ENCODE measurements around the gene ZNF208.

DNA sequence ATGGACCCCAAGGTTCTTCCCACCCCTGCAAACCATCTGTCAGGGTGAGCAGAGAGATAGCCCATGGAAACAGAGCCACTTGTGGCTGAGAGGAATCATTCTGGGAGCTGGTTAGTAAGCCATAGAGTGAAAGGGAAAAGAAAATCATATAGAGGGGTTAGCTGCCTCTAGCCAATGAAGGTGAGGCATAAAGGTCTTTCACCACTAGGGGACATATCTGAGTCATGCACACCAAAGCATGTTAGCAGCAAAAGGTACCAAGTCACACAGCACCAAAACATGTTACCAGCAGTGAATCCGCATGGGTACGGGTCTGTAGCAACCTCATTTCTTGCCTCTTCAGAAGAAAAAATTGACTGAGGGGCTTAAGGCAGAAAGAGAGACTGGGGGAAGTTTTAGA, 98.1 kb downstream of the ZNF208 start:
- TF ChIP-seq TAF1 (IDR thresholded peaks at IDR 0.05; ENCODE audit: low read depth) (no peak), RAD21 (conservative IDR thresholded peaks at IDR 0.05) (no peak), EP300 (conservative IDR thresholded peaks at IDR 0.05; ENCODE audit: poor library complexity, severe bottlenecking) (no peak), MXI1 (conservative IDR thresholded peaks at IDR 0.05; ENCODE audit: poor library complexity, severe bottlenecking) (no peak), EZH2 (IDR thresholded peaks at IDR 0.05; ENCODE audit: borderline replicate concordance, insufficient read depth, low read length, poor library complexity, severe bottlenecking) (no peak), POLR2AphosphoS5 (IDR thresholded peaks at IDR 0.05) (no peak)
- TF ChIP-seq, protein P1, sequence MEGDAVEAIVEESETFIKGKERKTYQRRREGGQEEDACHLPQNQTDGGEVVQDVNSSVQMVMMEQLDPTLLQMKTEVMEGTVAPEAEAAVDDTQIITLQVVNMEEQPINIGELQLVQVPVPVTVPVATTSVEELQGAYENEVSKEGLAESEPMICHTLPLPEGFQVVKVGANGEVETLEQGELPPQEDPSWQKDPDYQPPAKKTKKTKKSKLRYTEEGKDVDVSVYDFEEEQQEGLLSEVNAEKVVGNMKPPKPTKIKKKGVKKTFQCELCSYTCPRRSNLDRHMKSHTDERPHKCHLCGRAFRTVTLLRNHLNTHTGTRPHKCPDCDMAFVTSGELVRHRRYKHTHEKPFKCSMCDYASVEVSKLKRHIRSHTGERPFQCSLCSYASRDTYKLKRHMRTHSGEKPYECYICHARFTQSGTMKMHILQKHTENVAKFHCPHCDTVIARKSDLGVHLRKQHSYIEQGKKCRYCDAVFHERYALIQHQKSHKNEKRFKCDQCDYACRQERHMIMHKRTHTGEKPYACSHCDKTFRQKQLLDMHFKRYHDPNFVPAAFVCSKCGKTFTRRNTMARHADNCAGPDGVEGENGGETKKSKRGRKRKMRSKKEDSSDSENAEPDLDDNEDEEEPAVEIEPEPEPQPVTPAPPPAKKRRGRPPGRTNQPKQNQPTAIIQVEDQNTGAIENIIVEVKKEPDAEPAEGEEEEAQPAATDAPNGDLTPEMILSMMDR (IDR thresholded peaks at IDR 0.05; ENCODE audit: poor library complexity, severe bottlenecking) = no peak
- TF ChIP-seq, protein P2, sequence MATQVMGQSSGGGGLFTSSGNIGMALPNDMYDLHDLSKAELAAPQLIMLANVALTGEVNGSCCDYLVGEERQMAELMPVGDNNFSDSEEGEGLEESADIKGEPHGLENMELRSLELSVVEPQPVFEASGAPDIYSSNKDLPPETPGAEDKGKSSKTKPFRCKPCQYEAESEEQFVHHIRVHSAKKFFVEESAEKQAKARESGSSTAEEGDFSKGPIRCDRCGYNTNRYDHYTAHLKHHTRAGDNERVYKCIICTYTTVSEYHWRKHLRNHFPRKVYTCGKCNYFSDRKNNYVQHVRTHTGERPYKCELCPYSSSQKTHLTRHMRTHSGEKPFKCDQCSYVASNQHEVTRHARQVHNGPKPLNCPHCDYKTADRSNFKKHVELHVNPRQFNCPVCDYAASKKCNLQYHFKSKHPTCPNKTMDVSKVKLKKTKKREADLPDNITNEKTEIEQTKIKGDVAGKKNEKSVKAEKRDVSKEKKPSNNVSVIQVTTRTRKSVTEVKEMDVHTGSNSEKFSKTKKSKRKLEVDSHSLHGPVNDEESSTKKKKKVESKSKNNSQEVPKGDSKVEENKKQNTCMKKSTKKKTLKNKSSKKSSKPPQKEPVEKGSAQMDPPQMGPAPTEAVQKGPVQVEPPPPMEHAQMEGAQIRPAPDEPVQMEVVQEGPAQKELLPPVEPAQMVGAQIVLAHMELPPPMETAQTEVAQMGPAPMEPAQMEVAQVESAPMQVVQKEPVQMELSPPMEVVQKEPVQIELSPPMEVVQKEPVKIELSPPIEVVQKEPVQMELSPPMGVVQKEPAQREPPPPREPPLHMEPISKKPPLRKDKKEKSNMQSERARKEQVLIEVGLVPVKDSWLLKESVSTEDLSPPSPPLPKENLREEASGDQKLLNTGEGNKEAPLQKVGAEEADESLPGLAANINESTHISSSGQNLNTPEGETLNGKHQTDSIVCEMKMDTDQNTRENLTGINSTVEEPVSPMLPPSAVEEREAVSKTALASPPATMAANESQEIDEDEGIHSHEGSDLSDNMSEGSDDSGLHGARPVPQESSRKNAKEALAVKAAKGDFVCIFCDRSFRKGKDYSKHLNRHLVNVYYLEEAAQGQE (IDR thresholded peaks at IDR 0.05; ENCODE audit: borderline replicate concordance) = no peak

Data from neural cell (in vitro differentiated cells).